Testis (tissue), 2 donors: ENCODE results near the gene TECRL.

Source experiments
- POLR2A ChIP-seq: fragments of 450-650 bp; IDR thresholded peaks from one replicate; pipeline ENCODE4 v1.6.1; 2017; ENCODE audit warnings: antibody characterized with exemption, mild to moderate bottlenecking, moderate library complexity
- TF ChIP-seq, protein P1 (sequence below), 3 experiments: fragments of 450-650 bp in 2 of 3; fragments of 200-600 bp in 1 of 3; sonication (generic) in 1 of 3; IDR thresholded peaks; one replicate each; pipeline ENCODE4 v1.5.1; 2016 to 2019; ENCODE audit warnings: antibody characterized with exemption in 3 of 3, mild to moderate bottlenecking in 2 of 3, moderate library complexity in 1 of 3

GRCh38 chr4:64250488-64250887, 158.8 kb downstream of the TECRL start:
- TF ChIP-seq, protein P1, sequence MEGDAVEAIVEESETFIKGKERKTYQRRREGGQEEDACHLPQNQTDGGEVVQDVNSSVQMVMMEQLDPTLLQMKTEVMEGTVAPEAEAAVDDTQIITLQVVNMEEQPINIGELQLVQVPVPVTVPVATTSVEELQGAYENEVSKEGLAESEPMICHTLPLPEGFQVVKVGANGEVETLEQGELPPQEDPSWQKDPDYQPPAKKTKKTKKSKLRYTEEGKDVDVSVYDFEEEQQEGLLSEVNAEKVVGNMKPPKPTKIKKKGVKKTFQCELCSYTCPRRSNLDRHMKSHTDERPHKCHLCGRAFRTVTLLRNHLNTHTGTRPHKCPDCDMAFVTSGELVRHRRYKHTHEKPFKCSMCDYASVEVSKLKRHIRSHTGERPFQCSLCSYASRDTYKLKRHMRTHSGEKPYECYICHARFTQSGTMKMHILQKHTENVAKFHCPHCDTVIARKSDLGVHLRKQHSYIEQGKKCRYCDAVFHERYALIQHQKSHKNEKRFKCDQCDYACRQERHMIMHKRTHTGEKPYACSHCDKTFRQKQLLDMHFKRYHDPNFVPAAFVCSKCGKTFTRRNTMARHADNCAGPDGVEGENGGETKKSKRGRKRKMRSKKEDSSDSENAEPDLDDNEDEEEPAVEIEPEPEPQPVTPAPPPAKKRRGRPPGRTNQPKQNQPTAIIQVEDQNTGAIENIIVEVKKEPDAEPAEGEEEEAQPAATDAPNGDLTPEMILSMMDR (IDR thresholded peaks at IDR 0.05): no peak
- TF ChIP-seq POLR2A: no peak
